HG02588 (cell line): ENCODE data around the gene GFOD1.

Experiments
- ATAC-seq: cut with Tn5 transposase; IDR thresholded peaks from one replicate; pipeline ENCODE4 v1.9.1; 2021; ENCODE audit warnings: mild to moderate bottlenecking, moderate library complexity; ENCODE audit not compliant: unreplicated experiment

The GFOD1 gene, protein sequence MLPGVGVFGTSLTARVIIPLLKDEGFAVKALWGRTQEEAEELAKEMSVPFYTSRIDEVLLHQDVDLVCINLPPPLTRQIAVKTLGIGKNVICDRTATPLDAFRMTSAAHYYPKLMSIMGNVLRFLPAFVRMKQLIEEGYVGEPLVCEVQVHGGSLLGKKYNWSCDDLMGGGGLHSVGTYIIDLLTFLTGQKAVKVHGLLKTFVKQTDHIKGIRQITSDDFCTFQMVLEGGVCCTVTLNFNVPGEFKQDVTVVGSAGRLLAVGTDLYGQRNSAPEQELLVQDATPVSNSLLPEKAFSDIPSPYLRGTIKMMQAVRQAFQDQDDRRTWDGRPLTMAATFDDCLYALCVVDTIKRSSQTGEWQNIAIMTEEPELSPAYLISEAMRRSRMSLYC

GRCh38 chr6:13487122-13488014 is at the start of gene GFOD1:
Gene GFOD1 (minus strand): TSS chr6:13487600. CDS start chr6:13486890, 710 bp downstream.
- ATAC-seq = peak; percentile 78

- ATAC-seq = no peak
These were observed 49.6 kb upstream of the GFOD1 start for GRCh38 chr6:13536796-13537526.

GRCh38 chr6:13535306-13535705 is 47.9 kb upstream of the GFOD1 start:
- no peak for ATAC-seq

- ATAC-seq = no peak
These were observed 47.1 kb upstream of the GFOD1 start for GRCh38 chr6:13534536-13534935.

DNA sequence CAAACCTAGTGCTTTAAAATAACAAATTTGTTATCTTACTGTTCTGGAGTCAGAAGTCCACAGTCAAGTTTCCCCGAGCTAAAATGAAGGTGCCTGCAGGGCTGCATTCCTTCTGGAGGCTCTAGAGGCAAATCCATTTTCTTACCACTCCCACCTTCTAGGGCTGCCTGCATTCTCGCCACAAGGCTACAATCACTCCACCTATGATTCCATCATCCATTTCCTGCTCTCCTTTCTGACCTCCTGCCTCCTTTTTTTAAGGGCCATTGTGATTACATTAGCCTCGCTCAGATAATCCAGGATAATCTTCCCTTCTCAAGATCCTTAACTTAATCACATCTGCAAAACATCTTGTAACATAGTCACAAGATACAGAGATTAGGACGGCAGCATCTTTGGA is 44.6 kb upstream of the GFOD1 start:
- no peak for ATAC-seq

DNA sequence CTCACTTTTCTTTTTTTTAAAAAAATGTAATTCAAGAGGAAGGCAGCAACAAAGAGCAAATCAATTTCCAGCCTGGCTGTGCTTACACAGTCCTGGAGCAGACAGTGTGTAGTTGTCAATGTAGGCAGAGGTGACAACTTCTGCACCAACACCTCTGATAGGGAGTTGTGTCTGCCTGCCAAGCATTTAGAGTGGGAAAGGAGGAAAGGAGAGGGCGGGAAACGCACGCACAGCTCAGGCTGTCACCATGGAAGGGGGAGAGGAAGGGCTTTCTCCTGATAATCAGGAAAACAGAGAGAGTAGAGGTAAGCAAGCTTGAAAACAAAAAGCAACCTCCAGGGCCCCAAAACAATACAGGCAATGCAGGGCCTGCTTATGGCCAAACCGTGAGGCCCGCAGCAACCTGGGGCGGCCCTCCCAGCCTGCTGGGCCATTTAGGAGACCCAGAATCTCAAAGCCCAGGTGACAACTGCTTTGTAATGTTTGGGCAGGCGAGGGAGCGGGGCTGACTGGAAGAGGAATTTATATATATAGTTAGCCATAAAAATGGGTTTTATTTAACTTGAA is 41.5 kb upstream of the GFOD1 start:
- ATAC-seq = no peak

DNA sequence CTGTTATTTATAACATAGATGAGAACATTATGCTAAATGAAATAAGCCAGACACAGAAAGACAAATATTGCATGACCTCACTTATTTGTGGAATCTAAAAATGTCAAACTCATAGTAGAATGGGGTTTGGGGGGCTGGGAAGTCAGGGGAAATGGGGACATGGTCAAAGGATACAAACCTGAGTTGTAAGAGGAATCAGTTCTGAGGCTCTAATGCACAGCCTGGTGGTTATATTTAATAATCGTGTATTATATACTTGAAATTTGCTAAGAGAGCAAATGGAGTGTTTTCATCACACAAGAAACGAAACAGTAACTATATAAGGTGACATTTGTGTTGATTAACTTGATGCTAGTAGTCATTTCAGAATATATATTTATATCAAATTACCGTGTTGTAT is 40.8 kb upstream of the GFOD1 start:
- ATAC-seq = no peak

DNA sequence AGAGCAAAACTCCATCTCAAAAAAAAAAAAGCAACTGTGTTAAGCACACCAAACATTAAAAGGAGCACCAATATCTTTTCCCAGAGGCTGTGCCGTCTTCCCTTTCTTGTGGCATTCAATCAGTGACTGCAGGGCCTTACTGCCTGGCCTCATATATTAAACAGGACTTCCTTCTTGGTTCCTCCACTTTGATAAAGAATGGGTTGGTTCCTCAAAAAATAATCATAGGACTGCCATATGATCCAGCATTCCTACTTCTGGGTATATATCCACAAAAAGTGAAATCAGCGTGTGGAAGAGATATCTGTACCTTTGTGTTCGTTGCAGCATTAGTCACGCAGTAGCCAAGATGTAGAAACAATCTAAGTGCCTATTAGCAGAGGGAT is 40.3 kb upstream of the GFOD1 start:
- no peak for ATAC-seq

DNA sequence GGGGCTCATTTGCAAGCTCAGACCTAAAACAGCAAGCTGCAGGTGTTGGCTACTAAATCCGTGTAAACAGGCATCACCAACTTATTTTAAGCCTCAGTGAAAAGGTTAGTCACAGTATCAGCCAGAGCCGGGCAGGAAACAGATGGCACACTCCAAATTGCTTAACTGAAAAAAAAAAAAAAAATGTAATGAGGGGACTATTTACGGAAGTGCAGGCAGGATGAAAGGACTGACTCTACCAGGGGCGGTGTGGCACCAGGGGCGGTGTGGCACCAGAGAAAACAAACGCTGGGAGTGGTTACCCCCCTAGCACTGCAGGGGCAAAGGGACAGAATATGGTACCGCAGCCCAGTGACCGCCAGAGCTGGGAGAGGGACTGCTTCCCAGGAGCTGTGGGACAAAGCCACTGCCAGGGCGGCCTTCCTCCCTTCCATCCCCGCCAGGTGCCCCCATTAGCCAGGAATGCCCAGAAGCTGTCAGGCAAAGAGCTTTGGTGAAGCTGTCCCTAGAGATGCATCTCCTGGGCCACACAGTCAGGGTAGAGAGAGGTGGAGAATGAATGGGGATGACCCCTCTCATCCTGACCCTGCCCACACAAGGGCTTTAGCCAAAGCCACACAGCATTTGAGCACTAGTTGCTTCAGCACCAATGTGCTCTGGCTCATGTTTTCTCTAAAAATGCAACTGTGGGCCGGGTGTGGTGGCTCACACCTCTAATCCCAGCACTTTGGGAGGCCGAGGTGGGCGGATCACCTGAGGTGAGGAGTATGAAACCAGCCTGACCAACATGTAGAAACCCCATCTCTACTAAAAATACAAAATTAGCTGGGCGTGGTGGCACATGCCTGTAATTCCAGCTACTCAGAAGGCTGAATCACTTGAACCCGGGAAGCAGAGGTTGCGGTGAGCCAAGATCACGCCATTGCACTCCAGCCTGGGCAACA is 39.6 kb upstream of the GFOD1 start:
- peak; percentile 94 for ATAC-seq

- no peak for ATAC-seq
These were observed 38.9 kb upstream of the GFOD1 start for GRCh38 chr6:13526357-13526726.

- no peak for ATAC-seq
These were observed 37.6 kb upstream of the GFOD1 start for GRCh38 chr6:13524801-13525508.

DNA sequence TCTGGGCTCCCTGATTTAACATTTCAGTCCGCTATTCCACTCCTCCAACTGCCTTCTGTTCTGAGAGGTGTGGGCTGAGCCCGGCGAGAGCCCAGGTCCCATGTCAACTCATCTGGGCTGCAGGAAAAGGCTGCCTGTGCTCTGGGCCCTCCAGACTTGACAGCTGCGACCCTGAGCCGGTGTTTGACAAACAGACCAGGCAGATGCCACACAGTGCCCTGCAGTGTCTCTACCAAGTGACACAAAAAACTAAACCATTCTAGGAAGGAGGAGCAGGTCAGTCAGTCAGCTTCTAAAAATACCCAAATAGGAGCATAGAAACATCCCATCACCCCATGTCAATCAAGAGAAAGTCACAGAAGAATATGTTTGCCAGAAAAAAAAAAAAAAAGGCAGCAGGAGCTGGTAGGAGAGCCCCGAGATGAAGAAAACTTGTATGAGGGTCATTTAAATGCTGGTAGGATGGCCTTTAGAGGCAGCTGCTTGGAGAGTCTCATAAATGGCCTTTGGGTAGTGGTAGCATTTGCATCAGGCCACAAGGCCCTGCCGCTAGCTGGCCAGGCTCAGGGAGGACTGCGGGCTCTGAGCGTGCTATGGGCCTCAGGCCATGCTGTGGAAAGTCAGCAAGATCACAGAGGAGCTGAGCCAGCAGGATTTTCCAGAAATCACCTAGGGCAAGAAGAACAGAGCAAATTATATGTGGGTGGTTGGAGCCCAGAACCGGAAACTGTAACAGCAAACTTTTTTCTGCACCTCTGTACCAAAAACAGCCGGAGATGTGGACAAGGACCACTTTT is 36.6 kb upstream of the GFOD1 start:
- ATAC-seq = no peak

- ATAC-seq = no peak
These were observed 35.3 kb upstream of the GFOD1 start for GRCh38 chr6:13522656-13523055.

GRCh38 chr6:13519839-13520238 is 32.4 kb upstream of the GFOD1 start:
- no peak for ATAC-seq

- no peak for ATAC-seq
These were observed 29.7 kb upstream of the GFOD1 start for GRCh38 chr6:13517116-13517515.

DNA sequence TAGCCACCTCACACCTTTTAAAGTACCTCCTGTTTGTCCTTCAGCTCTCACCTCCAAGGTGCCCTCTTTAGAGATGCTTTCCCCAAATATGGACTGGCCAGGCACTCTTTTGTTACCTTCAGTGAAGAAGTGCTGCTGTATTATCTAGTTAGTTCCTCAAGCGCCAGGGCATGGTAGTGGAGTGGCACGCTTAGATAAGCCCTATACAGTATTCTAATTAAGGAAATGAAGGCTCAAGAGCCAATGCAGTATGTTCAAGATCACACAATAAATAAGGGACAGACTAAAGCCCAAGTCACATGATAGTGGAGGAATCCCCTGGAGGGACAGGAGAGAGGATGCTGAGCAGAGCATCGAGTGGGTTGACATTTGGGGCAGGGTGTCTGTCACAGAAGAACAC is 28.5 kb upstream of the GFOD1 start:
- no peak for ATAC-seq

DNA sequence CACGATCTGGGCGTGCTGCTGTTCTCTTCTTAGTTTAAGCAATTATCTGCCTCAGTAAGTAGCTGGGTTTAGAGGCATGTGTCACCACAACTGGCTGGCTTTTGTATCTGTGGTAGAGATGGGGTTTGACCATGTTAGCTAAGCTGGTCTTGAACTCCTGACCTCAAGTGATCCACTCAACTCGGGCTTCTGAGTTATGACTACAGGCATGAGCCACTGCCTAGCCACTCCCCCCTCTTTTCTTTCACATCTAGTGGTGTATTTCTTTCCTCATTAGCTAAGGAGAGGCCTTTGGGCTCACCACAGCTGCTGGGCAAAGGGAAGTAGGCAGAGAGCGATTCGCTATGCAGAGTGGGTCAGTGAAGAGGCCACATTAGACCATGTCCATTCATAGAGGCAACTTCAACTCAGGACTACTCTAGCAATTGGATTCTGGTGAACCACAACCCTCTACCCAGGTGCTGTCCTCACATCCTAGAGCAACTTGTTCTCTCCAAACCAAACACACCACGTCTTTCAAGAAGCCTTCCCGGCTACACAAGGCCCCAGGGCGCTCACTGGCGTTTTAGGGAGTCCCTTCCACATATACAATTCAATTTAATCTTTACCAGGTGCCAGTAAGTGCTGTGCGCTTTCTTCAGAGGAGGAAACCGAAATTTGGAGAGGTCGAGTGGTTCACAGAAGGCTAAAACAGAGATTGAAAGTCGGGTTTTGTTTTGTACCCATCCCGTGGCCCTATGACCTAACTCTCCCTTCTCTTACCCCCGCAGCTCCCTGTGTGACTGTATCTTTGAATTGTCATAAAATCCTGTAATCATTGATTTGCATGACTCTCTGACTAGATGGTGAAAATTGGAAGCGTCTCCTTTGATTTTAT is 26.5 kb upstream of the GFOD1 start:
- no peak for ATAC-seq

- ATAC-seq = no peak
These were observed 25.5 kb upstream of the GFOD1 start for GRCh38 chr6:13512900-13513299.
